OCI-LY1 (cell line): ENCODE data around the gene BPIFB3.

Source experiments
- EZH2 ChIP-seq: fragments of 200-600 bp; sonication (generic), shearing (Covaris generic); IDR thresholded peaks from 2 replicates; pipeline ENCODE4 v1.8.0; 2017; ENCODE audit warnings: borderline replicate concordance, mixed run types, mild to moderate bottlenecking, antibody characterized with exemption, low read length, moderate library complexity, mixed read lengths
- TF ChIP-seq, protein P1 (sequence below): fragments of 200-600 bp; sonication (generic), shearing (Covaris generic); IDR thresholded peaks from 2 replicates; pipeline ENCODE4 v1.5.1; 2017; ENCODE audit warnings: mild to moderate bottlenecking, antibody characterized with exemption, low read length, moderate library complexity, mixed read lengths

DNA sequence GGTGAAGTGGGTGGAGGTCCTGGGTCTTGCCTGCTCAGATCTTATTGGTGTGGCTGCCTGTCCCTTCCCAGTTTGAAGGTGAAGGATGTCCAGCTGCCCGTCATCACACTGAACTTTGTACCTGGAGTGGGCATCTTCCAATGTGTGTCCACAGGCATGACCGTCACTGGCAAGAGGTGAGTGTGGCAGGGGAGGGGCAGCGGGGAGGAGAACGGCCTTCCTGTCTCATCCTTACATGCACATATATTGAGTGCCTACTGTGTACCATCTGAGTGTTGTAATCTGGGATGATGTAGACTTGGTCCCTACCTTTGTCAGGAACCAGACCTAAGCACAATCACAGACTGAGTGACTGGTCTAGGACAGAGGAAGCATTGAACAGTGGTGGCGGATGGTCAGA, 19.6 kb upstream of the BPIFB3 start:
- TF ChIP-seq, protein P1, sequence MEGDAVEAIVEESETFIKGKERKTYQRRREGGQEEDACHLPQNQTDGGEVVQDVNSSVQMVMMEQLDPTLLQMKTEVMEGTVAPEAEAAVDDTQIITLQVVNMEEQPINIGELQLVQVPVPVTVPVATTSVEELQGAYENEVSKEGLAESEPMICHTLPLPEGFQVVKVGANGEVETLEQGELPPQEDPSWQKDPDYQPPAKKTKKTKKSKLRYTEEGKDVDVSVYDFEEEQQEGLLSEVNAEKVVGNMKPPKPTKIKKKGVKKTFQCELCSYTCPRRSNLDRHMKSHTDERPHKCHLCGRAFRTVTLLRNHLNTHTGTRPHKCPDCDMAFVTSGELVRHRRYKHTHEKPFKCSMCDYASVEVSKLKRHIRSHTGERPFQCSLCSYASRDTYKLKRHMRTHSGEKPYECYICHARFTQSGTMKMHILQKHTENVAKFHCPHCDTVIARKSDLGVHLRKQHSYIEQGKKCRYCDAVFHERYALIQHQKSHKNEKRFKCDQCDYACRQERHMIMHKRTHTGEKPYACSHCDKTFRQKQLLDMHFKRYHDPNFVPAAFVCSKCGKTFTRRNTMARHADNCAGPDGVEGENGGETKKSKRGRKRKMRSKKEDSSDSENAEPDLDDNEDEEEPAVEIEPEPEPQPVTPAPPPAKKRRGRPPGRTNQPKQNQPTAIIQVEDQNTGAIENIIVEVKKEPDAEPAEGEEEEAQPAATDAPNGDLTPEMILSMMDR: no peak
- TF ChIP-seq EZH2: no peak
